HL-60/S4 (cell line): Measurements from ENCODE around the gene IFFO2.

Source experiments
- in situ Hi-C: fragments of 300-500 bp; cut with MboI; formaldehyde crosslinking; loops from 2 replicates; pipeline ENCODE4 v1.14.3; 2022; ENCODE audit warnings: low sequenced_read_pairs

The IFFO2 gene

DNA sequence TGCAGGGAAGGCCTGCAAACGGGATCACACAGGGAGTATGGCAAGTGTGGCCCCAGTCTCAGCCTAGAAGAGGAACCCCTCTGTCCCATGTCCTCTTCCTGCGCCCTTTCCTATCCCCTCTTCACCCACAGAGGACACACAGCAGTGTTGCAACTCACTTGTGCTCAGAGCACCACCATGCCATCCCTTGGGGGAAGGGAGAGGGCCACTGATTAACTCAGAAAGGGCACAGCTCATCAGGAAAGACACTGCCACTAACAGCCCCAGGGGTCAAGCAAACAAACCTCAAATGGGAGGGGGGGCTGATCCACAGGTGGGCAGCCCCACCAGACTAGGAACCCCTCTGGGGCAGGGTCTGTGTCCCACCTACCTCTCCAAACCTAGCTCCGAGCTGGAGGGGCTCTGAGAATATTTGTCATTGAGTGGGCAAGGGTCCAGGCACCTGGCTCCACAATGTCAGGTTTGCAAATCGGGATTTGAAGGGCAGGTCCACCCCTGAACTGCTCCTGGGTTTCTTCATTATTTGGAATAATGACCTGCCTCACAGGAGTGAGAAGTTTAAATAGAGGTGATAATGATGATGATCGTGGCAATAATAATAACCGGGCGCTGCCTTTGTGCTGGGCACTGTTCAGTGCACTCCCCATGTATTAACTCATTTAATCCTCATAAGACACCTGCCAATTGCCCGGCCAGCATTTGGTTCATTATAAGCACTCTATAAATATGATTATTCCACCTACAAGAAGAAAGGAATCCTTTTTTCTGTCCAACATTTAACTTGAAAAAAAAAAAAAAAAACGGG lies 55.1 kb downstream of the IFFO2 start:
- in situ Hi-C loops = loop anchor here (10.0 kb wide), 1 partner anchor 193 kb away; no protein-coding TSS in a partner anchor

GRCh38 chr1:18900303-18900841 lies 56.1 kb downstream of the IFFO2 start:
- in situ Hi-C loops = loop anchor here (10.0 kb wide), 1 partner anchor 194 kb away; no protein-coding TSS in a partner anchor

- in situ Hi-C loops = loop anchor here (10.0 to 25.0 kb wide), 3 partner anchors 195 to 763 kb away; partner anchors contain the start of gene HTR6
Observed at GRCh38 chr1:18899363-18900049, 57.0 kb downstream of the IFFO2 start.

- in situ Hi-C loops = loop anchor here (10.0 to 25.0 kb wide), 2 partner anchors 346 to 764 kb away; partner anchors contain the start of gene HTR6
Observed at GRCh38 chr1:18898567-18898966, 57.9 kb downstream of the IFFO2 start.

GRCh38 chr1:18895317-18895716 lies 61.2 kb downstream of the IFFO2 start:
- in situ Hi-C loops = loop anchor here (10.0 to 25.0 kb wide), 2 partner anchors 349 to 767 kb away; partner anchors contain the start of gene HTR6

GRCh38 chr1:18893120-18893519 lies 63.4 kb downstream of the IFFO2 start:
- in situ Hi-C loops = loop anchor here (10.0 to 25.0 kb wide), 2 partner anchors 352 to 769 kb away; partner anchors contain the start of gene HTR6

GRCh38 chr1:18891858-18892257 lies 64.6 kb downstream of the IFFO2 start:
- in situ Hi-C loops = loop anchor here (10.0 to 25.0 kb wide), 2 partner anchors 353 to 770 kb away; partner anchors contain the start of gene HTR6

GRCh38 chr1:18891426-18891780 lies 65.1 kb downstream of the IFFO2 start:
- in situ Hi-C loops = loop anchor here (10.0 to 25.0 kb wide), 2 partner anchors 353 to 771 kb away; partner anchors contain the start of gene HTR6

- in situ Hi-C loops = loop anchor here (10.0 to 25.0 kb wide), 2 partner anchors 354 to 771 kb away; partner anchors contain the start of gene HTR6
Observed at GRCh38 chr1:18890706-18891425, 65.6 kb downstream of the IFFO2 start.

DNA sequence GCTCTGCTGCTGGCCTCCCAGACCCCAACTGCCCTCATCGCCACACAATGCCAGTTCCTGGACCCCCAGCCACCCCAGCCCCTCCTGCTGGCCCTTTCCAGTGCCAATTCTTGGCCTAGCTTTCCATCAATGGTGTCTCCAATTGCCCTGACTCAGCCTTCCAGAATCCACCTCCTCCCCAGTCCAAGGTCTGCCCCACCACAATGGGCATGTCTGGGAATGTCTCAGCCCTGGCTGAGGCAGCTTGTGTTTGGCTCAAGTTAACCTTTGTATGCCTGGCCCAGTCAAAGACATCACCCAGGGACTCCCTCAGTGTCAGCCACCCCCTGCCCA lies 70.5 kb downstream of the IFFO2 start:
- in situ Hi-C loops = loop anchor here (25.0 kb wide), 1 partner anchor 776 kb away; the partner anchor contains the start of gene HTR6

DNA sequence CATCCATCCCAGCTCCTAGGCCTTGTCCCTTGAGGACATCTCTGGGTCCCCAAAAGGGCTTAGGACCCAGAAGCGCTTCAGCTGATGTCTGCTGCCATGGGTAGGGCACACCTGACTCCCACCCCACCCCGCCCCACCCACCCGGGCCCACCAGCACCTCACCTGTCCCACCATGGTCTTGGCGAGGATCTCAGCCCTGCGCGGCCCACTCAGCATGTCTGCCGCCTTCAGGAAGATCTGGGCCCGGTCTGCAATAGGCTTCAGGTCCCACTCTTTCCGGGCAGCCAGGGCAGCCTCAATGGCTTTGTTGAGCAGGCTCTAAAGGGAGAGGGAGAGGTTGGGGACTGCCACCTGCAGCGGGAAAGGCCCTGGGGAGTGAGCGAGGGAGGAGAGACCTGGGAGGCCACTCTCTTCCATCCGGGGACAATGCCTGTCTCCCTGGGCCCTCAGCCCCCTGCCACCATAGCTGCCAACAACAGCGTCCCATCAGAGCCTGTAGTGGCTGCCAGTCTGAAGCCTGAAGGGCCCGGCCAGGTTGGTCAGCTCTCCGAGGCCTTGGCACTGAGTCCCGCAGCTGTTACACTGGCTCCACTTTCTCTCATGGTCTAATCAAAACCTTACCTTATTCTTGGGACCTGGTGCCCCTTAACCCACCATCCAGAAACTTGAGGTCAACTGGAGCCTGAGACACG lies 71.0 kb downstream of the IFFO2 start:
- in situ Hi-C loops = loop anchor here (25.0 kb wide), 1 partner anchor 777 kb away; the partner anchor contains the start of gene HTR6

DNA sequence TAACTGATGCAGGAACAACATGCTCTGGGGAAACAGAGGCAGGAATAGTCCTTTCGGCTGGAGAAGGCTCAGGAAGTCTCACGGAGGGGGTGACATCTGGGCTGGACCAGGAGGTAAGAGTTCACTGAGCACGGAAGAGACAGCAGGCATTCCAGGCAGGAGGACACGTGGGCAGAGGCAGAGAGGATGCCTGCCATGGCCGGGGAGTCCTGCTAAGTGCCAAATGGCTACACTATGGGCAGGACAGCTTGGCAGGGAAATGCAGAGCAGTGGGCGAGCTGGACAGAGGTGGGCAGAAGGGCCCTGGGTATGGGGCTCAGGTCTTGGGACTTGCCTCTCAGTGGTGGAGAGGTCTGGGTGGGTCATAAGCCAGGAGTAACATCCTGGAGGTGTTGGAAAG lies 71.7 kb downstream of the IFFO2 start:
- in situ Hi-C loops = loop anchor here (25.0 kb wide), 1 partner anchor 778 kb away; the partner anchor contains the start of gene HTR6

DNA sequence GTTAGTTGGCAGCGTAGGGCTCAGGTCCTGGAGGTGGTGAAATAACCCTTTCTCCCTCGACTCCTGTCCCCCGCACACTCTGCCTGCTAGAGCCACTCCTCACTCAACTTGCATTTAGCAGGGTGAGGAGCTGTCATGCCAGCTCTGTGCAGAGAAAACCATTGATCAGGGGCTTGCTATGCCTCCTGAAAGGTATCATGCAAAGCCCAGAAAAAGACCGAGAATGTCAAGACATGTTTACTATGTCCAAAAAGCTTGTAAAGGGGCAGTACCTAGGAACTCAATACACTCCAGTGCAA lies 72.1 kb downstream of the IFFO2 start:
- in situ Hi-C loops = loop anchor here (25.0 kb wide), 1 partner anchor 778 kb away; the partner anchor contains the start of gene HTR6

DNA sequence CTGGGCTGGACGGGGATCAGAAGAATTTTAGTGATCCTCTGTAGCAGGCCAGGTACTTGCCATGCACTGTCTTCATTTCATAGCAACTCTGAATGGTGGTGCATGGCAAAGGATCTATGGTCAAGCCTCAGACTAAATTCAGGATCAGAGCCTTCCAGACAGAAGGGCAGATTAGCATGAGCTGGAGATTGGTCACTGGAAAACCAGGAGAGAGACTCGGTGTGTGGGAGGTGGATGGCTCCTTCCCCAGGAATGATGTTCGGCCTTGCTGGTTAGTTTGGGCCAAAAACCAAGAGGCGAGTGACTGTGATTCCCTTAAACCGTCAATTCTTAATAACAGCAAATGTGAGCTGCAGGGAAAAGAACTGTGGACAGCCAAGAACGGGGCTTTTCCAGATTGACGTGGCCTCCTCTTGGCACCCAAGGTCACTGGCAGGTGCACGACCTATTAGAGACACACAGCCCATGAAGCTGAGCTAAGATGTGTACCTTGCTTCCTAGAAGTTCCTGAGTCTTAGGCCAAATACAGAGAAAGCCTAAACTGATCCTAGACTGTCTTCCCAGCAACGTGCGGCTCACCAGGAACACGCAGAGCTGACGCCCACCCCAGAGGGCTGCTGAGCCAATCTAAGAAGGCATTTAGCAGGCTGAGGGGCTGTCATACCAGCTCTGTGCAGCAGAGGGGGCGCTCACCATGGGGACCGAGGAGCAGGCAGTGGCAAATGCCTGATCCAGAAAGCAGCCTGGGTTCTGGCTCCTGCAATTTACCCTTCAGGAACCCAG lies 72.6 kb downstream of the IFFO2 start:
- in situ Hi-C loops = loop anchor here (25.0 kb wide), 1 partner anchor 778 kb away; the partner anchor contains the start of gene HTR6

- in situ Hi-C loops = loop anchor here (25.0 kb wide), 1 partner anchor 779 kb away; the partner anchor contains the start of gene HTR6
Observed at GRCh38 chr1:18883079-18883478, 73.4 kb downstream of the IFFO2 start.

DNA sequence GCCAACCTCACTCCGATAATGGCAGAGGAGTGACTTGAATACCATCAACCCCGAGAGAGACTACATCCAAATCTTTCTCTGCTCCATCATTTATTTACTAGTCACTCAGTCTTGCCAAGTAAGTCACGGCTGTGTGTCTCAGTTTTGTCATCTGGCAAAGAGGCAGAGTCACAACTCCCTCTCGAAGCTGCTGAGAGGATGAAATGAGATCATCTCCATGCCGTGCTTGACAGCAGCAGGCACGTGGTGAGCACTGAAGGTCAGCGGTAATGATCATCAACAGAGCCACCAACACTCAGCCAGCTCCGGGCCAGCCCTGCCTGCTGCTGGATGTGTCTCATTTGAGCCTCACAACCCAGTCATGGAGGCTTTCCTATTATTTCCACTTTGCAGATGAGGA lies 74.0 kb downstream of the IFFO2 start:
- in situ Hi-C loops = loop anchor here (25.0 kb wide), 1 partner anchor 780 kb away; the partner anchor contains the start of gene HTR6

DNA sequence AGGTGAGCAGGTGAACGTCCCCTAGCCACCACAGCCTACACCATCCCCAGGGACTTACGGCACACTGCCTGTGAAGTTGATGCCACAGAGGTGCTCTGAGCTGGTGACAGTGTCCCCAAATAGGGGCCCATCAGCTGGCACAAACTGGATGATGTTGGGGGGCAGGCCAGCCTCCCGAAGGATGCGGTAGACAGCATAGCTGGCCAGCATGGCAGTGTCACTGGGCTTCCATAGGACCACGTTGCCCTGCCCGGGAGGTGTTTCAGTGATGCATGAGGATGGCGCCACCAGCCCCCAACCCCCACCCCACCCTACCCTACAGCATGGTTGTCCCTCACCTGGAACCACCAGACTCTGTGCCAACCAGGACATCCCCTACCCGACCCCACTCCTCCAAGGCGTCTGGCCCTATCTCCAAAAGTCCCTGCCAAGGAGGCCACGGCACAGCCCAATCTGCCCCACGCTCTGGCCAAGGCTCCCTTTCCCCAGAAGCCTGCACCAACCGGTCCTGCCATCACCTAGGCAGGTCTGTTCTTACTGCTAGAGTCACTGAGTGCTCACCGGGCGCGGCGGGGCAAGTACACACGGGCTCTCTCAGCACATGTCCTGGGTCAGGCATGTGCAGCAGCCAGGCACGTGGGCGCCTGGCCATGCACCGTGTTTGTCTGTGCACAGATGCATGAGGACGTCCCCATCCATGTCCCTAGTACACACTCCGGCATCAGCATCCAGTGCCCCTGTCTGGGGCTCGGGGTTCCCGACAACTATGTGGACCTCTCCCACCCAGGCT lies 74.6 kb downstream of the IFFO2 start:
- in situ Hi-C loops = loop anchor here (25.0 kb wide), 1 partner anchor 780 kb away; the partner anchor contains the start of gene HTR6

DNA sequence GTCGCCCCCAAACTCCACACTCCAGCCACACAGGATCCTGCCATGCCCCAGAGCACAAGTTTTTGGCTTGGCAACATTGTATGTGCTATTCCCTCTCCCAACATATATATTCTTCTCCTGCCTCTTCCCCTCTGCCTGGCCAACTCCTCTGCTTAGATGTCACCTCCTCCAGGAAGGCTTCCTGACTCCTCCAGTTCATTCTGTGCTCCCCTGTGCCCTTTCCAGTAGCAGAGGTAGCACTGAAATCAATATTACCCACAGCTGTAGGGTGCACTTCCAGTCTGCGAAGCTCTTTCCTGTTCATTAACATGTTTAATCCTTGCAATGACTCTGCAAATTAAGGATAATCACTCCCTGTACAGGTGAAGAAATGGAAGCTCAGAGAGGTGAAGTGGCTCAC lies 75.3 kb downstream of the IFFO2 start:
- in situ Hi-C loops = loop anchor here (25.0 kb wide), 1 partner anchor 781 kb away; the partner anchor contains the start of gene HTR6
